Transverse colon (tissue), 4 donors: ENCODE data around the gene FBXO42. TPM values are rescaled to one million over a fixed set of nuclear protein-coding genes. Genes with fewer than 3 reads are reported as not detected.

Experiments
- DNase-seq: peaks from one replicate; pipeline ENCODE4 v3.0.0-alpha.2; 2019
- H3K27ac ChIP-seq, 4 donors: fragments of 200-600 bp; sonication (generic); 2 replicates each; pipeline ENCODE4 v1.5.1; 2016 to 2018; ENCODE audit warnings: inconsistent platforms in 4 of 4
- H3K27me3 ChIP-seq: fragments of 200-600 bp; sonication (generic); 2 replicates; pipeline ENCODE4 v1.5.1; 2017; ENCODE audit warnings: inconsistent platforms
- H3K36me3 ChIP-seq, 4 donors: fragments of 200-600 bp; sonication (generic); 2 replicates each; pipeline ENCODE4 v1.5.1; 2017 to 2019; ENCODE audit warnings: inconsistent platforms in 4 of 4
- H3K4me1 ChIP-seq, 4 donors: fragments of 200-600 bp; sonication (generic); 2 replicates each; pipeline ENCODE4 v1.5.1; 2017 to 2020; ENCODE audit warnings: inconsistent platforms in 4 of 4
- H3K4me3 ChIP-seq, 4 donors: fragments of 200-600 bp; sonication (generic); 1 replicate in 1 of 4; 2 replicates in 3 of 4; pipeline versions ENCODE4 v1.5.1 to v1.6.1; 2017 to 2019; ENCODE audit warnings: inconsistent platforms in 4 of 4
- H3K9me3 ChIP-seq, 2 donors: fragments of 200-600 bp; sonication (generic); 2 replicates each; pipeline ENCODE4 v1.5.1; 2017 to 2019; ENCODE audit warnings: inconsistent platforms in 2 of 2
- EP300 ChIP-seq: sonication (generic); formaldehyde crosslinking; IDR thresholded peaks from one replicate; pipeline ENCODE4 v1.6.1; 2017; ENCODE audit warnings: antibody characterized with exemption, low read depth
- POLR2A ChIP-seq: fragments of 450-650 bp; IDR thresholded peaks from one replicate; pipeline ENCODE4 v1.6.1; 2016; ENCODE audit warnings: antibody characterized with exemption, mild to moderate bottlenecking, moderate library complexity
- POLR2AphosphoS5 ChIP-seq, 3 donors: sonication (generic); formaldehyde crosslinking; IDR thresholded peaks; one replicate each; pipeline ENCODE4 v1.6.1; 2016; ENCODE audit warnings: antibody characterized with exemption in 3 of 3
- WGBS, 2 donors: methylation state at CpG; one replicate each; pipeline ENCODE4 v1.1.5; 2018; ENCODE audit warnings: low coverage in 1 of 2; 5-methylcytosine and 5-hydroxymethylcytosine counted together
- in situ Hi-C, 4 donors: fragments of 200-750 bp; cut with MboI; loops; one replicate each; pipeline versions ENCODE4 v1.15.0 to v1.15.1; 2017; ENCODE audit warnings: low sequenced_read_pairs in 3 of 4, low pct_ligation_motif_present in 1 of 4, low pct_unique_long_range_greater_than_20kb in 1 of 4
- intact Hi-C: fragments of 100-400 bp; cut with DNase I; formaldehyde crosslinking; loops from one replicate; pipeline ENCODE4 v1.15.1; 2023; ENCODE audit warnings: low total_unique reads
- total RNA-seq, 4 donors: library from RNA; depleted of rRNA; stranded (reverse); fragments of >200 nt; gene quantifications; one replicate each; pipeline ENCODE4 v1.1.0, GENCODE V29; 2016
- TF ChIP-seq, protein P1 (sequence below), 5 experiments: fragments of 200-600 bp in 3 of 5; fragments of 450-650 bp in 2 of 5; sonication (generic) in 3 of 5; IDR thresholded peaks; 1 replicate in 2 of 5; 2 replicates in 3 of 5; pipeline ENCODE4 v1.5.1; 2016 to 2017; ENCODE audit warnings: antibody characterized with exemption in 5 of 5, inconsistent platforms in 3 of 5, mild to moderate bottlenecking in 2 of 5, moderate library complexity in 1 of 5

FBXO42 gene
- total RNA-seq, 4 donors from 2014 or later = 15.7 to 25.4 (median 18.8) TPM

DNA sequence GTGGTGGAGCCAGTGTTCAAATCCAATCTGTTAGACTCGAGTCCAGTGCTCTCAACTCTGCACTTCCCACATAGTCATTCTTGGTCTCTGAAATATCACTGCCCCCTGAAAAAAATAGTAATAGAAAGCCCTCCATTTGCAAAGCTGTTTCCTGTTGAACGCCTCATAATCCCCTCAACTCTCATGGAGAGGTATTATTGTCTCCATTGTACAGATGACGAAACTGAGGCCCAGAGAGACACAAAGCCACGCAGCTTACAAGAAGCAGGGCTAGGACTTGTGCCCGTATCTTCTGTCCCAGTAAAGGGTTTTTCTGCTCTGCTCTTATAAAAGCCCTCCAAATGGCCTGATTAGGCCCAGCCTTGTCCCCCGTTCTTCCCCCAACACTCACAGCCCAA lies 133.6 kb downstream of the FBXO42 start:
- H3K27ac ChIP-seq = peak overlapping the region; percentile 79 to 86 (median 80)
- H3K9me3 ChIP-seq = no peaks in the 10 kb centered on the region
- H3K27me3 ChIP-seq = no peaks in the 10 kb centered on the region
- in situ Hi-C loops (loop anchor here in 1 of 4 donors (25.0 kb wide), 1 partner anchor 144 kb away; the partner anchor contains the start of genes FBXO42 and SZRD1), intact Hi-C loops (no loop called here)
- peaks cover 7 to 23% (median 17%) of the 10 kb centered on the region in 4 donors for H3K4me1 ChIP-seq
- DNase-seq = no peak
- no peak overlapping the region for H3K4me3 ChIP-seq
- no peaks in the 10 kb centered on the region for H3K36me3 ChIP-seq
- WGBS, 2 donors = 88% methylated on average over 6 of the region's 6 CpGs; no CpG with 5 or more reads in 1 of the 2 donors
- TF ChIP-seq POLR2A (no peak), EP300 (no peak), POLR2AphosphoS5 (IDR thresholded peaks at IDR 0.05) (no peak)
- TF ChIP-seq, protein P1, sequence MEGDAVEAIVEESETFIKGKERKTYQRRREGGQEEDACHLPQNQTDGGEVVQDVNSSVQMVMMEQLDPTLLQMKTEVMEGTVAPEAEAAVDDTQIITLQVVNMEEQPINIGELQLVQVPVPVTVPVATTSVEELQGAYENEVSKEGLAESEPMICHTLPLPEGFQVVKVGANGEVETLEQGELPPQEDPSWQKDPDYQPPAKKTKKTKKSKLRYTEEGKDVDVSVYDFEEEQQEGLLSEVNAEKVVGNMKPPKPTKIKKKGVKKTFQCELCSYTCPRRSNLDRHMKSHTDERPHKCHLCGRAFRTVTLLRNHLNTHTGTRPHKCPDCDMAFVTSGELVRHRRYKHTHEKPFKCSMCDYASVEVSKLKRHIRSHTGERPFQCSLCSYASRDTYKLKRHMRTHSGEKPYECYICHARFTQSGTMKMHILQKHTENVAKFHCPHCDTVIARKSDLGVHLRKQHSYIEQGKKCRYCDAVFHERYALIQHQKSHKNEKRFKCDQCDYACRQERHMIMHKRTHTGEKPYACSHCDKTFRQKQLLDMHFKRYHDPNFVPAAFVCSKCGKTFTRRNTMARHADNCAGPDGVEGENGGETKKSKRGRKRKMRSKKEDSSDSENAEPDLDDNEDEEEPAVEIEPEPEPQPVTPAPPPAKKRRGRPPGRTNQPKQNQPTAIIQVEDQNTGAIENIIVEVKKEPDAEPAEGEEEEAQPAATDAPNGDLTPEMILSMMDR (IDR thresholded peaks at IDR 0.05) = no peak

DNA sequence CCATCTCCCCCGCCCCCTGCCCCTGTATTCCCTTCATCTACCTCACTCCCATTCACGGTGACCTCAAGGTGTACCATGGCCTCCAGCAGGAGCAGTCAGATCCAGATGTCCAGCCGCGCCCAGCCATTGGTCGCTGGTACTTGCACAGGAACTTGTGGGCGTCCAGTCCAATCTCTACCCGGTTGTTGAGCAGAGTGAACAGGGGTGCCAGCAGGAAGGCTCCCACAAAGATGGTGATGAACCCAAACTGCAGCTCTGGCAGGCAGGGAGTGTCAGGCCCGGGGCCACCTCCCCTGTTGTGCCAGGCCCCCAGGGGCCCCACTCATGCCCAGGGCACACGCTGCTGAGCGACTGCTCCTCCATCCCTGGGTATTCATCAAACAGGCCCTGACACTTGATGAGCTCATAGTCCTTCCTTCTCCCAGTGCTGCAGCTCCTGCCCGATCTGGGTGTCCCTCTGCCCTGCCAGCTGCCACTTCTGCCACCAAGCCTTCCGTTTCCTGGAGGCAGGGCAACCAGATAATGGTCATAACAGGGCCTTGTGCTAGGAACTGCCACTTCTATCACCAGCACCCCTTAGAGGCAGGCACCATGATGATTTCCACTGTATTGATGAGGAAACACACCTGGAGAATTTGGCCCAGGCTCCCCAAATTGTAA lies 134.1 kb downstream of the FBXO42 start:
- no peaks in the 10 kb centered on the region for H3K36me3 ChIP-seq
- no peaks in the 10 kb centered on the region for H3K27me3 ChIP-seq
- intact Hi-C loops = no loop called here
- in situ Hi-C loops = loop anchor here in 1 of 4 donors (25.0 kb wide), 1 partner anchor 144 kb away; the partner anchor contains the start of genes FBXO42 and SZRD1
- peak overlapping the region; percentile 79 to 86 (median 80) for H3K27ac ChIP-seq
- peak; percentile 54 for DNase-seq
- WGBS, 2 donors = 63% methylated on average over 12 of the region's 12 CpGs; no CpG with 5 or more reads in 1 of the 2 donors
- no peaks in the 10 kb centered on the region for H3K9me3 ChIP-seq
- TF ChIP-seq POLR2A (peak; percentile 30), EP300 (no peak), POLR2AphosphoS5 (IDR thresholded peaks at IDR 0.05) (peak in 2 of 3 donors; percentile 29 to 34)
- TF ChIP-seq, protein P1 (IDR thresholded peaks at IDR 0.05) = no peak
- peaks cover 7 to 23% (median 17%) of the 10 kb centered on the region in 4 donors for H3K4me1 ChIP-seq
- H3K4me3 ChIP-seq = peak overlapping the region in 2 of 4 donors; percentile 42 to 51

- TF ChIP-seq POLR2AphosphoS5 (IDR thresholded peaks at IDR 0.05) = peak; percentile 9 to 75 (median 51)
- TF ChIP-seq, protein P1 (IDR thresholded peaks at IDR 0.05) = no peak
- peak; percentile 68 for TF ChIP-seq POLR2A
- no peak for TF ChIP-seq EP300
- H3K9me3 ChIP-seq = no peaks in the 10 kb centered on the region
- peak overlapping the region; percentile 11 to 51 (median 38) for H3K4me3 ChIP-seq
- no peaks in the 10 kb centered on the region for H3K27me3 ChIP-seq
- intact Hi-C loops = no loop called here
- in situ Hi-C loops = loop anchor here in 1 of 4 donors (25.0 kb wide), 1 partner anchor 145 kb away; the partner anchor contains the start of genes FBXO42 and SZRD1
- H3K4me1 ChIP-seq = peaks cover 7 to 23% (median 17%) of the 10 kb centered on the region in 4 donors
- H3K36me3 ChIP-seq = no peaks in the 10 kb centered on the region
- H3K27ac ChIP-seq = peak overlapping the region; percentile 79 to 86 (median 82)
- DNase-seq = peak; percentile 100
- 1% methylated on average over 39 of the region's 46 CpGs; no CpG with 5 or more reads in 1 of the 2 donors for WGBS, 2 donors
Measured at GRCh38 chr1:16217061-16217785, 135.1 kb downstream of the FBXO42 start.
